HG03460 (cell line): Measurements from ENCODE around the gene LRRC3.

Source experiments
- ATAC-seq: cut with Tn5 transposase; IDR thresholded peaks from one replicate; pipeline ENCODE4 v1.9.1; 2021; ENCODE audit not compliant: unreplicated experiment

The LRRC3 gene

GRCh38 chr21:44456214-44456914 lies 1.1 kb downstream of the LRRC3 start:
- ATAC-seq: no peak

- no peak for ATAC-seq
Observed at GRCh38 chr21:44456915-44457736, 1.8 kb downstream of the LRRC3 start.

- ATAC-seq: no peak
Observed at GRCh38 chr21:44458971-44459711, 3.8 kb downstream of the LRRC3 start.

- no peak for ATAC-seq
Observed at GRCh38 chr21:44459712-44460440, 4.6 kb downstream of the LRRC3 start.

- no peak for ATAC-seq
Observed at GRCh38 chr21:44460441-44460755, 5.1 kb downstream of the LRRC3 start.

GRCh38 chr21:44461005-44461404 lies 5.7 kb downstream of the LRRC3 start:
- no peak for ATAC-seq

- no peak for ATAC-seq
Observed at GRCh38 chr21:44461464-44462001, 6.2 kb downstream of the LRRC3 start.

GRCh38 chr21:44462086-44462833 lies 7.0 kb downstream of the LRRC3 start:
- no peak for ATAC-seq

- ATAC-seq: no peak
Observed at GRCh38 chr21:44462834-44463200, 7.5 kb downstream of the LRRC3 start.

- no peak for ATAC-seq
Observed at GRCh38 chr21:44463724-44464123, 8.4 kb downstream of the LRRC3 start.

- no peak for ATAC-seq
Observed at GRCh38 chr21:44464351-44464750, 9.0 kb downstream of the LRRC3 start.

GRCh38 chr21:44466351-44466954 lies 11.1 kb downstream of the LRRC3 start:
- no peak for ATAC-seq

GRCh38 chr21:44466996-44467858 lies 11.9 kb downstream of the LRRC3 start:
- ATAC-seq: no peak

GRCh38 chr21:44467859-44468195 lies 12.5 kb downstream of the LRRC3 start:
- ATAC-seq: no peak

- ATAC-seq: no peak
Observed at GRCh38 chr21:44471341-44471740, 16.0 kb downstream of the LRRC3 start.

- ATAC-seq: no peak
Observed at GRCh38 chr21:44471996-44472395, 16.7 kb downstream of the LRRC3 start.

GRCh38 chr21:44473915-44474555 lies 18.7 kb downstream of the LRRC3 start:
- no peak for ATAC-seq

GRCh38 chr21:44475266-44475845 lies 20.0 kb downstream of the LRRC3 start:
- no peak for ATAC-seq
